KOPT-K1 (cell line): ENCODE results near the gene STAMBP.
"Not testable (repeated sequence)": the region's sequence is repeated elsewhere in the genome, so short reads cannot be mapped to it uniquely, and the experiment has no call there.

Source experiments
- H3K27ac ChIP-seq: fragments of 200-600 bp; sonication (generic); 2 replicates; pipeline ENCODE4 v1.5.1; 2016; ENCODE audit warnings: antibody characterized with exemption, mild to moderate bottlenecking, low read depth, low read length; ENCODE audit not compliant: poor library complexity, severe bottlenecking
- H3K36me3 ChIP-seq: fragments of 200-600 bp; sonication (generic); 2 replicates; pipeline ENCODE4 v1.5.1; 2017; ENCODE audit warnings: antibody characterized with exemption, mild to moderate bottlenecking, low read length, moderate library complexity; ENCODE audit not compliant: insufficient read depth
- H3K9me3 ChIP-seq: fragments of 200-600 bp; sonication (generic); 2 replicates; pipeline ENCODE4 v1.5.1; 2017; ENCODE audit warnings: antibody characterized with exemption, low read length, mild to moderate bottlenecking; ENCODE audit not compliant: insufficient read depth, poor library complexity, severe bottlenecking

Gene STAMBP

GRCh38 chr2:73828818-73829570 is at the start of gene STAMBP:
STAMBP (plus strand) TSS chr2:73828961; CDS start chr2:73830857, 1,896 bp downstream.
- Histone ChIP-seq H3K36me3 (peaks cover 31% of the 10 kb centered on the region), H3K27ac (peak within 1 kb of the TSS; percentile 70), H3K9me3 (no peaks in the 10 kb centered on the region)

- peaks cover 25% of the 10 kb centered on the region for H3K36me3 ChIP-seq
These were observed 49.1 kb upstream of the STAMBP start, which contains the start of gene DUSP11 for GRCh38 chr2:73779467-73780236. DUSP11 (minus strand) TSS chr2:73780103; CDS start chr2:73779974, 129 bp downstream.

GRCh38 chr2:73780237-73780582 is 48.6 kb upstream of the STAMBP start:
- Histone ChIP-seq H3K36me3 (peaks cover 20% of the 10 kb centered on the region), H3K9me3 (no peaks in the 10 kb centered on the region), H3K27ac (peak overlapping the region; percentile 71)

More at GRCh38 chr2:73779467-73780236, 49.1 kb upstream of the STAMBP start, which contains the start of gene DUSP11:
- H3K27ac ChIP-seq: peak within 1 kb of the TSS; percentile 71
- no peaks in the 10 kb centered on the region for H3K9me3 ChIP-seq

- not testable (repeated sequence) for H3K9me3 ChIP-seq, H3K36me3 ChIP-seq, H3K27ac ChIP-seq
These were observed 45.4 kb upstream of the STAMBP start for GRCh38 chr2:73783402-73783801.

GRCh38 chr2:73783883-73784282 is 44.9 kb upstream of the STAMBP start, which contains the start of gene C2orf78:
C2orf78 (plus strand) TSS chr2:73784183; CDS start chr2:73784310, 127 bp downstream.
- not testable (repeated sequence) for H3K9me3 ChIP-seq, H3K36me3 ChIP-seq, H3K27ac ChIP-seq

GRCh38 chr2:73811878-73812277 is 16.9 kb upstream of the STAMBP start:
- Histone ChIP-seq H3K27ac (no peak overlapping the region), H3K9me3 (no peaks in the 10 kb centered on the region), H3K36me3 (no peaks in the 10 kb centered on the region)

GRCh38 chr2:73812635-73813034 is 16.1 kb upstream of the STAMBP start:
- H3K27ac ChIP-seq: no peak overlapping the region
- no peaks in the 10 kb centered on the region for H3K36me3 ChIP-seq
- H3K9me3 ChIP-seq: no peaks in the 10 kb centered on the region

GRCh38 chr2:73818296-73818695 is 10.5 kb upstream of the STAMBP start:
- Histone ChIP-seq H3K27ac (no peak overlapping the region), H3K9me3 (no peaks in the 10 kb centered on the region), H3K36me3 (no peaks in the 10 kb centered on the region)

- H3K36me3 ChIP-seq: no peaks in the 10 kb centered on the region
- H3K27ac ChIP-seq: no peak overlapping the region
- H3K9me3 ChIP-seq: no peaks in the 10 kb centered on the region
These were observed 7.5 kb upstream of the STAMBP start for GRCh38 chr2:73821227-73821626.

GRCh38 chr2:73821669-73822068 is 7.1 kb upstream of the STAMBP start:
- H3K9me3 ChIP-seq: no peaks in the 10 kb centered on the region
- H3K27ac ChIP-seq: no peak overlapping the region
- H3K36me3 ChIP-seq: no peaks in the 10 kb centered on the region

GRCh38 chr2:73822276-73822675 is 6.5 kb upstream of the STAMBP start:
- H3K9me3 ChIP-seq: no peaks in the 10 kb centered on the region
- no peak overlapping the region for H3K27ac ChIP-seq
- H3K36me3 ChIP-seq: no peaks in the 10 kb centered on the region

- Histone ChIP-seq H3K36me3 (no peaks in the 10 kb centered on the region), H3K27ac (no peak overlapping the region), H3K9me3 (no peaks in the 10 kb centered on the region)
These were observed 5.8 kb upstream of the STAMBP start for GRCh38 chr2:73822991-73823390.

GRCh38 chr2:73823416-73823815 is 5.3 kb upstream of the STAMBP start:
- Histone ChIP-seq H3K27ac (no peak overlapping the region), H3K9me3 (no peaks in the 10 kb centered on the region), H3K36me3 (no peaks in the 10 kb centered on the region)

GRCh38 chr2:73823916-73824523 is 4.7 kb upstream of the STAMBP start:
- Histone ChIP-seq H3K9me3 (no peaks in the 10 kb centered on the region), H3K27ac (no peak overlapping the region), H3K36me3 (no peaks in the 10 kb centered on the region)

GRCh38 chr2:73825408-73825807 is 3.4 kb upstream of the STAMBP start:
- H3K27ac ChIP-seq: no peak overlapping the region
- no peaks in the 10 kb centered on the region for H3K36me3 ChIP-seq
- no peaks in the 10 kb centered on the region for H3K9me3 ChIP-seq
